GM19328 (cell line): ENCODE measurements around the gene BDH1.
"Not testable (repeated sequence)": the region's sequence is repeated elsewhere in the genome, so short reads cannot be mapped to it uniquely, and the experiment has no call there.

Experiments used
- ATAC-seq: cut with Tn5 transposase; IDR thresholded peaks from one replicate; pipeline ENCODE4 v1.9.1; 2021; ENCODE audit warnings: mild to moderate bottlenecking, moderate library complexity; ENCODE audit not compliant: unreplicated experiment

The BDH1 gene

GRCh38 chr3:197578376-197578775 lies 22.6 kb upstream of the BDH1 start:
- no peak for ATAC-seq

GRCh38 chr3:197577366-197578074 lies 21.8 kb upstream of the BDH1 start:
- no peak for ATAC-seq

GRCh38 chr3:197576838-197577237 lies 21.1 kb upstream of the BDH1 start:
- no peak for ATAC-seq

- ATAC-seq, result no peak
Measured at GRCh38 chr3:197575362-197575761, 19.6 kb upstream of the BDH1 start.

- ATAC-seq, result not testable (repeated sequence)
Measured at GRCh38 chr3:197574396-197574991, 18.7 kb upstream of the BDH1 start.

- no peak for ATAC-seq
Measured at GRCh38 chr3:197573048-197573767, 17.4 kb upstream of the BDH1 start.

GRCh38 chr3:197571880-197572172 lies 16.1 kb upstream of the BDH1 start:
- not testable (repeated sequence) for ATAC-seq

GRCh38 chr3:197571074-197571879 lies 15.5 kb upstream of the BDH1 start:
- not testable (repeated sequence) for ATAC-seq

- not testable (repeated sequence) for ATAC-seq
Measured at GRCh38 chr3:197569433-197569832, 13.7 kb upstream of the BDH1 start.

- no peak for ATAC-seq
Measured at GRCh38 chr3:197567904-197568681, 12.3 kb upstream of the BDH1 start.

GRCh38 chr3:197566155-197566554 lies 10.4 kb upstream of the BDH1 start:
- ATAC-seq, result not testable (repeated sequence)

GRCh38 chr3:197564097-197564843 lies 8.5 kb upstream of the BDH1 start:
- no peak for ATAC-seq

- no peak for ATAC-seq
Measured at GRCh38 chr3:197562398-197563251, 6.9 kb upstream of the BDH1 start.

- ATAC-seq, result no peak
Measured at GRCh38 chr3:197561926-197562325, 6.2 kb upstream of the BDH1 start.

- ATAC-seq, result no peak
Measured at GRCh38 chr3:197559651-197560050, 3.9 kb upstream of the BDH1 start.

GRCh38 chr3:197554562-197555280 lies 1.0 kb downstream of the BDH1 start:
- peak; percentile 95 for ATAC-seq

- ATAC-seq, result no peak
Measured at GRCh38 chr3:197554196-197554561, 1.6 kb downstream of the BDH1 start.

- no peak for ATAC-seq
Measured at GRCh38 chr3:197552198-197552597, 3.6 kb downstream of the BDH1 start.
